ENCODE data around the gene PTPRG.

Gene PTPRG

DNA sequence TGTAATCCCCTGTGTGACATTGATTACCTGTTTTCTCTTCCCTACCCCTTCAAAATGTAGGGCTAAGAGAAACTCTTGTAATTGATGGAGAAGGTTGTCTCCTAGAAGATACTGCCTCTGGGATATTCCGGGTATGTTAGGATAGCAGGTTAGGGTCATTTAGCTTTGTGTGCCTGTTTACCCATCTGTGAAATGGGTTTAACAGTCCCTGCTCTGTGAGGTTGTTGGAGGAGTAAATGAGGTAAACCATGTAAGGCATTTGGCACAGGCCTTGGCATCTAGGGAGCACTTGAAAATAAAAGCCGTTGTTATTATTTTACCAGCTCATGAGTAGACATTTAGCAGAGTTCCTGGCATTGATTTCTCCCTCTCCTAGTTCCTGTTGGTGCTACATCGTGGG lies 16.4 kb downstream of the PTPRG start:
- H3K4me3 ChIP-seq (ENCODE audit: low read length) = no peak overlapping the region
- peaks cover 23% of the 10 kb centered on the region for H3K4me1 ChIP-seq (ENCODE audit: insufficient read depth, low read length)
- H3K27me3 ChIP-seq (ENCODE audit: insufficient read depth, low read length) = no peaks in the 10 kb centered on the region
- H3K9me3 ChIP-seq (ENCODE audit: insufficient read depth, low read depth, low read length) = no peaks in the 10 kb centered on the region
- H3K27ac ChIP-seq (ENCODE audit: low read length) = no peak overlapping the region
- H3K9ac ChIP-seq (ENCODE audit: low read depth, low read length) = no peak overlapping the region
- peaks cover 5% of the 10 kb centered on the region for H3K36me3 ChIP-seq (ENCODE audit: insufficient read depth, low read depth, low read length)

DNA sequence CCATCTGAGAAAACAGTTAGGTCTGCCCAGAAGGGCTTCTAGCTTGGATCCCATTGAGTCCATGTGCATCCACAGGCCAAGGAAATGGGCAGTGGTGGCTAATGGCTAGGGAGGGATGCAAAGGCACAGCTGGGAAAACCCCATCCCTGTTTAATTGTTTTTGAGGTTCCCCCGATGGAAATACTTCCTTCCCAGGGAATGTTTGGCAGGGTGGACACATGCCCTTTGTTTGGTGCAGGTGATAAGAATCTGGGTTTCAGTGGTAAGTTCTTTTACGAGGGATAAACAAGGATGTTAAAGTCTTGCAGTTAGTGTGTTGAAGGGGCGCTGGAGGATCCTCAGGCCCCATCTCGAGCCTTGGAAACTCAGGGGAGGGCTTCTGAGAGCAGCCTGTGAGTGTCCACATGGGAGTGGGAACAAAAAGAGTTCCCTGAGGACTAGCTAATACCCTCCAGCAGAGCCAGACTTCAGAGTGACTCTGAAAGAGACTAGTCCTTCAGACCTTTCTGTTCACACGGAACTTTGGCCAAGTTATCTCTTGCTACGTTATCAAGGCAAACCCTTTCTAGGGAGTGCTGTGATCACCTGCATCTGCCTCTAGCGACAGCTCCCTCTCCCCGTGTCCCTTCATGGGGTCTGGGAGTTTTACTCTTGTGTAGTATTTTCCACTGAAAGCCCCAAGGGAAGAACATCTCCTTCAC lies 17.4 kb downstream of the PTPRG start:
- Histone ChIP-seq H3K36me3 (ENCODE audit: insufficient read depth, low read depth, low read length) (peaks cover 5% of the 10 kb centered on the region), H3K9ac (ENCODE audit: low read depth, low read length) (no peak overlapping the region), H3K4me1 (ENCODE audit: insufficient read depth, low read length) (peaks cover 23% of the 10 kb centered on the region), H3K27ac (ENCODE audit: low read length) (no peak overlapping the region), H3K27me3 (ENCODE audit: insufficient read depth, low read length) (no peaks in the 10 kb centered on the region), H3K4me3 (ENCODE audit: low read length) (no peak overlapping the region), H3K9me3 (ENCODE audit: insufficient read depth, low read depth, low read length) (no peaks in the 10 kb centered on the region)

DNA sequence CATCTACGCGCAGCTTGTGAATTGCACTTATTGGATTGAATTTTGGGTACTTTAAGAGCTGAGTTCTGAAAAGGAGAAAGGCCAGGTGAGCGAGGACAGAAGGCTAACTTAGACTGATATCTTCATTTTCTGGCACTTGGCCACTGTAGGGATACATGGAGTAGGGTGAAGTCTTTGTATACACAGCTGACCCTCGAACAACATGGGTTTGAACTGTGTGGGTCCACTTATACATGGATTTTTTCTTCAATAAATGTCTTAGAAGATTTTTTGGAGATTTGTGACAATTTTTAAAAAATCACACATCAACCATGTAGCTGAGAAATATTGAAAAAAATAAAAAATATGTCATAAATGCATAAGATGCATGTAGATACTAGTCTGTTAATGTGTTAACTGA lies 18.3 kb downstream of the PTPRG start:
- no peaks in the 10 kb centered on the region for H3K27me3 ChIP-seq (ENCODE audit: insufficient read depth, low read length)
- peaks cover 23% of the 10 kb centered on the region for H3K4me1 ChIP-seq (ENCODE audit: insufficient read depth, low read length)
- H3K9me3 ChIP-seq (ENCODE audit: insufficient read depth, low read depth, low read length) = no peaks in the 10 kb centered on the region
- H3K27ac ChIP-seq (ENCODE audit: low read length) = no peak overlapping the region
- H3K4me3 ChIP-seq (ENCODE audit: low read length) = no peak overlapping the region
- no peak overlapping the region for H3K9ac ChIP-seq (ENCODE audit: low read depth, low read length)
- H3K36me3 ChIP-seq (ENCODE audit: insufficient read depth, low read depth, low read length) = peaks cover 5% of the 10 kb centered on the region; the same call in 1 of the 2 replicates

DNA sequence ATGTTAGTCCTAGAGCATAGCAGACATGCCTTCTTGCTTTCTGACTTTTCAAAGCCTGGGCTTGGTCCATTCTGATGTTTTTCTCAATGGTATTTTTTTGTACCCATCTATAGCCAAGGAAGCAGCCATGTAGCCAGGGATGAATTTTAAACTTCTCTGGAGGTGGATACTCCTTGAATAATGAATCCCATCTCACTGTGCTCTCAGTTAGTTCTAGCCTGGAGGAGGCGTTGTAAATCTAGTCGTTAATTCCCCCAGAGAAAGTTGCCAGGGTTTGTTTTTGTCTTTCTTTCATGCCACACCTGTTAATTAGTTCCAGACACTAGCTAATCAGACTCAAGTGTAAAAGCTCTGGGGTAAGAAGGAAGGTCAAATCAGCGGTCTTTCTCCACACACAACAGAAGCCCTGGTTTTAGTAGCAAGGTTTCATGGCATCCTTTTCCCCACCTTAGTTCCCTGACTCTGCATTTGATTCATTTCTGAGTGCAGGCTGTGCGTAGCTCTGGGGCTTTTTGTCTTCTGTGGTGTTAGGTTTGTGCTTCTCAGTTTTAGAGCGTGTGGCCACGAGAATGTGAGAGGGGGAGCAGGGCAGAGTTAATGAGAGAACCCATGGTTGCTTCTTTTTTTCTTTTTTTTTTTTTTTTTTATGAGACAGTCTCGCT lies 19.7 kb downstream of the PTPRG start:
- H3K4me3 ChIP-seq (ENCODE audit: low read length) = no peak overlapping the region
- H3K27me3 ChIP-seq (ENCODE audit: insufficient read depth, low read length) = no peaks in the 10 kb centered on the region
- H3K9ac ChIP-seq (ENCODE audit: low read depth, low read length) = no peak overlapping the region
- H3K4me1 ChIP-seq (ENCODE audit: insufficient read depth, low read length) = peaks cover 17% of the 10 kb centered on the region
- H3K36me3 ChIP-seq (ENCODE audit: insufficient read depth, low read depth, low read length) = peaks cover 5% of the 10 kb centered on the region; the same call in 1 of the 2 replicates
- no peaks in the 10 kb centered on the region for H3K9me3 ChIP-seq (ENCODE audit: insufficient read depth, low read depth, low read length)
- no peak overlapping the region for H3K27ac ChIP-seq (ENCODE audit: low read length)

DNA sequence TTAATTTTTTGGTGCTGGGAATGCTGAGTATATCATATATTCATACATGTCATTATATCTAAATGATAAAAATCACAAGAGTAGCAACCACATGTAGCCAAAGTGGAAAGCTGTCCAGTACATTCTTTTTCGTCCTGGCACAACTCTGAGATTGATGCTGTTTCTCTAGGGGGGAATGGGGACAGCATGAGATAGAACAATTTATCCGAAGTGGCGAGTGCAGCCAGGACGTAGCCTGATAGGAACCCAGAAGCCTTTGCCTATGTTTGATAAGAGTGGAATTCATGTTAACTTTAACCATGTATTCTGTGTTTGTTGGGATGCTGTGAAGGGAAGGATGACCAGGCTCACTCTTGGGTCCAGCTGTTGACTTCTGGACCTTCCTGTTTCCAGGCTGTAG lies 20.9 kb downstream of the PTPRG start:
- H3K27me3 ChIP-seq (ENCODE audit: insufficient read depth, low read length) = no peaks in the 10 kb centered on the region
- H3K4me3 ChIP-seq (ENCODE audit: low read length) = no peak overlapping the region
- H3K36me3 ChIP-seq (ENCODE audit: insufficient read depth, low read depth, low read length) = peaks cover 5% of the 10 kb centered on the region
- no peaks in the 10 kb centered on the region for H3K9me3 ChIP-seq (ENCODE audit: insufficient read depth, low read depth, low read length)
- H3K4me1 ChIP-seq (ENCODE audit: insufficient read depth, low read length) = peaks cover 13% of the 10 kb centered on the region; the same call in 1 of the 2 replicates
- no peak overlapping the region for H3K27ac ChIP-seq (ENCODE audit: low read length)
- no peak overlapping the region for H3K9ac ChIP-seq (ENCODE audit: low read depth, low read length)

DNA sequence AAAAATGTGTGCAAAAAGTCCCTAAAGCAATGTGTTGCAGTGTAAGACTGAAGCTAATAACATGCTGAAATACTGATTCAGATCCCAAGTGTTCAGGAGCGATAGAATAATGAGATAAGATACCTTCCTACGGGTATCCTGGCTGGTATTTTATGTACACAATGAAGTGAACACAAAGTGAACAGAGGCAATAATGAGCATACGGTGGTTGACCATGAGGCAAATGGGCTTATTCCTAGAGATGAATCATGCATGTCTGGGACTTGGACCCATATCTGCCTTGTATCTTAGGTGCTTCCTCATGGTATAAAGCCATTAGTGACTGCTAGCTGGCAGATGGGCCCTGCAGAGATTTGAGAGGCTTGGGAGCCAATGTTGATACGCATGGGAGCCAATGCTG lies 21.5 kb downstream of the PTPRG start:
- Histone ChIP-seq H3K27ac (ENCODE audit: low read length) (no peak overlapping the region), H3K9me3 (ENCODE audit: insufficient read depth, low read depth, low read length) (no peaks in the 10 kb centered on the region), H3K4me1 (ENCODE audit: insufficient read depth, low read length) (peaks cover 13% of the 10 kb centered on the region; the same call in 1 of the 2 replicates), H3K27me3 (ENCODE audit: insufficient read depth, low read length) (no peaks in the 10 kb centered on the region), H3K9ac (ENCODE audit: low read depth, low read length) (no peak overlapping the region), H3K36me3 (ENCODE audit: insufficient read depth, low read depth, low read length) (peaks cover 6% of the 10 kb centered on the region), H3K4me3 (ENCODE audit: low read length) (no peak overlapping the region)

DNA sequence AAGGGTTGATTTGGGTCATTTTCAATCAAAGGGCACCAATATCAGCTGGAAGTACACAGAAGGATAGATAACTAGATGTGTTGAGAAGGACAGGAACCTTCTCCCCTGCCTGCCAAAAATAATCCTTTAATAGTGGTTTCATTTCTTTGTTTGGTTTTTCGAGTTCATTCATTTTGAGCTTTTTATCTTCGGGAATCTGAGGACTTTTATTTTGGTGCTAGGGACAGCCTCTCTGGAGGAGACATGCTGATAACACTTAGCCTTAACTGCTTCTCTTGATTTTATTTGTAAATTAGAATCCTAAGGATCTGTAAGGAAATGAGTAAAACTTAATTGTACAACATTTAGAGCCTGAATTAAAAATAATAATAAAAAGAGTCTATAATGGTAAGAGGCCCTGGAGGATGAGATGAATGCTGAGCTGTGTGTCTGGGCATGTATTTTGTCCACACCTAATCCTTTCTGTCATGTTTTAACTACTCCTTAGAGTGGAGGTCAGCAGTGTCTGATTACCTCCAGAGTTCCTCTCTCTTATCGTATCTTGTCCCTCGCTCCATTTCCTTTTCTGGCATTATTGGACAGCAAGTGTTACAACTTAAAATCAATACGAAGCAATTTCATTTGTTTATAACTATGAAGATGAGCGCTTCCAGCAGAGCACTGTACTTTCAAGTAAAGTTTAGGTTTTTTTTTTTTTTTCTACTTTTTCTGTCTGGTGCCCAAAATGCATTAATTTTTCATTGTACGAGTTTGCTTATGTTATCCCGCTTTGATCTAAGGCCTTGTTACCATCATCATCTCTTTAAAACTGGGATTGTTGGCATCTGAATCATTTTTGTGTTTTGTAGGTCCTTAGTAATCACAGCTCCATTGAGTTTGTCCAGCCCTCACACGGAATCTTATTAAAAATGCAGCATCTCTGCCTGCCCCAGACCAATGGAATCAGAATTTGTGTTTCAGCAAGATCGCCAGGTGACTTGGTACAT lies 22.8 kb downstream of the PTPRG start:
- no peak overlapping the region for H3K27ac ChIP-seq (ENCODE audit: low read length)
- H3K9me3 ChIP-seq (ENCODE audit: insufficient read depth, low read depth, low read length) = no peaks in the 10 kb centered on the region
- no peaks in the 10 kb centered on the region for H3K27me3 ChIP-seq (ENCODE audit: insufficient read depth, low read length)
- H3K9ac ChIP-seq (ENCODE audit: low read depth, low read length) = no peak overlapping the region
- peaks cover 19% of the 10 kb centered on the region for H3K36me3 ChIP-seq (ENCODE audit: insufficient read depth, low read depth, low read length)
- H3K4me1 ChIP-seq (ENCODE audit: insufficient read depth, low read length) = peaks cover 9% of the 10 kb centered on the region; the same call in 1 of the 2 replicates
- no peak overlapping the region for H3K4me3 ChIP-seq (ENCODE audit: low read length)

DNA sequence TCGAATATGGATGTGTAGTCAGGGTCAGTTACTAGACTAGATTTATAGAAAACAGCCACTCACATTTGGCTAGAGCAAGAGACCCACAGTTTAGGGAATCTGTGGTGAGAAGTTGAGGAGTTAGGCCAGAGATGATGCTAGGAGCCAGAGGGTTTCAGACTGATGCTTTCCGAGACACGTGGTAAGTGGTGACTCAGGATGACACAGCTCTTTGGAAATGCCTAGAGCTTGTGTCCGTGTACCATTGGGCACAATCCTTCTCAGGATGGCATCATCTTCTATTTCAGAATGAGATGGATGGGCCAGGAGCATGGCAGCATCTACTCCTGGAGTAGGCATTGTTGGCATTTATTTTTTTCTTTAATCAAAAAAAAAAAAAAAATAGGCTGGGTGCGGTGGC lies 28.5 kb downstream of the PTPRG start:
- no peaks in the 10 kb centered on the region for H3K9me3 ChIP-seq (ENCODE audit: insufficient read depth, low read depth, low read length)
- H3K9ac ChIP-seq (ENCODE audit: low read depth, low read length) = no peak overlapping the region
- no peak overlapping the region for H3K4me3 ChIP-seq (ENCODE audit: low read length)
- H3K36me3 ChIP-seq (ENCODE audit: insufficient read depth, low read depth, low read length) = peaks cover 22% of the 10 kb centered on the region
- H3K27ac ChIP-seq (ENCODE audit: low read length) = no peak overlapping the region
- H3K4me1 ChIP-seq (ENCODE audit: insufficient read depth, low read length) = peaks cover 22% of the 10 kb centered on the region
- no peaks in the 10 kb centered on the region for H3K27me3 ChIP-seq (ENCODE audit: insufficient read depth, low read length)

DNA sequence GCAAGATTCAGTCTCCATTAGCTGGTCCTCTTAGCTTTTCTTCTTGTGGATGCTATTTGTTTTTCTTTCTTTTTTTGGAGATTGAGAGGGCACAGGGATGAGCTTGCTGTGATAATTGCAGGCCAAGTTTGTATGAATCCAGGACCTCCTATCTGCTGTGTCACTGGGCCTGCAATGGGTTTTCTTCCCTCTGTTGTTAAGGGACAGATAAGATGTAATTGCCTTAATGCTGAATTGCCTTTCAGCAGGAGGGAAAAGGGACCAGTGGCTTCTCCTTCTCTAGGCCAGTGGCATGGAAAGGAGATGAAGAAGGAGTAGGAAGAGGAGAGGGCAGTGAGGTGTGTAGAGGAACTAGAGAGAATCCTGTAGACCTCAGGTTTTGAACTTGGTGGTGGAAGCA lies 29.9 kb downstream of the PTPRG start:
- Histone ChIP-seq H3K9me3 (ENCODE audit: insufficient read depth, low read depth, low read length) (no peaks in the 10 kb centered on the region), H3K27ac (ENCODE audit: low read length) (no peak overlapping the region), H3K9ac (ENCODE audit: low read depth, low read length) (no peak overlapping the region), H3K4me1 (ENCODE audit: insufficient read depth, low read length) (peaks cover 31% of the 10 kb centered on the region), H3K27me3 (ENCODE audit: insufficient read depth, low read length) (no peaks in the 10 kb centered on the region), H3K4me3 (ENCODE audit: low read length) (no peak overlapping the region), H3K36me3 (ENCODE audit: insufficient read depth, low read depth, low read length) (peaks cover 22% of the 10 kb centered on the region)

DNA sequence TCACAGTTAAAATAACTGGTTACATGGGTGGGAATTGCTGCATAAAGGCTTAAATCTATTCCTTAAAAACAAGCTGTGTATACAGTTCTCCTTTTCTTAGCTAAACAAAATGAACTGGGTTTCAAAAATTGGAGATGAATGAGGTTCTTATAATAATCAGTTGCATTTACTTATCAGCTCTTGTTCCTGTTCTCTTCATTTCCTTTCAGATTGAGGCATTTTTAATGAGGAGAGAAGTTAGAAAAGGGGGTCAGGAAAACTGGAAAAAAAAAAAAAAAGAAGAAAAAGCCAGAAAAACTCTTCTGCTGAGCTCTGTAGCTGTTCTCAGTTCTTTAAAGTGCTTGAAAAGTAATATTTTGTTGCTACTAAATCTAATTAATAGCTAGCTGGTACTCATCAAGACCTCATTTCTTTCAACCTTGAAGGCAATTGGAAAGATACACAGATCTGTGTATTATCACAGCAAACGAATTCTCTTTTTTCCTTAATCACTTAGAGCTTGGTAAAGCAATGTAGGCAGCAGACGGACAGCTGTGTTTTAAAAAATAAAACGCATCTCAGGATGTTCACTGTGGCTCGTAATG lies 32.2 kb downstream of the PTPRG start:
- no peak overlapping the region for H3K9ac ChIP-seq (ENCODE audit: low read depth, low read length)
- H3K4me1 ChIP-seq (ENCODE audit: insufficient read depth, low read length) = peaks cover 39% of the 10 kb centered on the region
- no peaks in the 10 kb centered on the region for H3K9me3 ChIP-seq (ENCODE audit: insufficient read depth, low read depth, low read length)
- H3K4me3 ChIP-seq (ENCODE audit: low read length) = no peak overlapping the region
- H3K36me3 ChIP-seq (ENCODE audit: insufficient read depth, low read depth, low read length) = peaks cover 14% of the 10 kb centered on the region; the same call in 1 of the 2 replicates
- no peaks in the 10 kb centered on the region for H3K27me3 ChIP-seq (ENCODE audit: insufficient read depth, low read length)
- no peak overlapping the region for H3K27ac ChIP-seq (ENCODE audit: low read length)

Data from iPS-20b (cell line).